Activated CD4-positive, alpha-beta T cell treated with anti-CD3 and anti-CD28 coated beads for 48 hours (primary cell): ENCODE data around the gene ISL2.
"Not testable (repeated sequence)": the region's sequence is repeated elsewhere in the genome, so short reads cannot be mapped to it uniquely, and the experiment has no call there.

Experiments
- DNase-seq: peaks from one replicate; pipeline ENCODE4 v3.0.0-alpha.2; 2020

ISL2 gene

DNA sequence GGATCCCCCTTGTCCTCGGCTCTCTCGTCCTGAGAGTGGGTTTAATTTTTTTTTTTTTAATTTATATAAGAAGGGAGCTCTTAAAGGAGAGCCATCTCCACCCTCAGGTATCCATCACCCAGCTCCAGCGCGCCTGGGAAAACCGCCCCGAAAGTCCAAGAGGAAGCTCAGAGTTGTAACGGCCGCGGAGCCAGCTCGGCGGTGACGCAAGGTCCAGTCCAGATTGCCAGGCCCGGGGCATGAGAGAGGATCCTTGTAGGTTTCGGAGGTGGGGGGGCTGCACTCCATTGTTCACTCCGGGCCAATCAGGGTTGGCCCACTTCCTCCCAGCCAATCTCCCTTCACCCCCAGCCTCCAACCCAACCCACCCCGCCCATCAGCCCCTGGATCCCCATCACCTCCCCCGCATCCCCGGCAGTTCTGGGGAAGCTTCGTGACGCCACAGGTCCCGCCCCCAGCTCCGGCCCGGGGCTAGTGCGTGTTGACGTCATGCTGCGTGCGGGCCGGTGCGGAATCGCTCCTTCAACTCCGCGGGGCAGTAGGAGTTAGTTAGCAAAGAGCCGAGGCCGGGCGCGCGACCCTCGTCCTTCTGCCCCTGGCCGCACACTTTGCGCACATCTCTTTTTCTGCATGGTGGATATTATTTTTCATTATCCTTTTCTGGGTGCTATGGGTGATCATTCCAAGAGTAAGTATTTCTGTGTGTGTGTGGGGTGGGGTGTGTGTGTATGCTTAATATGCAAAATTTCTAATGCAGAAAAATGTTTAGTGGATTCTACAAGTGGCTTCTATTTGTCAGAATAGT is at the start of gene ISL2:
Gene ISL2, plus strand, starts transcription at position 520 of the 805 bp plus-strand sequence. Its CDS starts 111 bp downstream, at position 631.
- peak; percentile 86 for DNase-seq

DNA sequence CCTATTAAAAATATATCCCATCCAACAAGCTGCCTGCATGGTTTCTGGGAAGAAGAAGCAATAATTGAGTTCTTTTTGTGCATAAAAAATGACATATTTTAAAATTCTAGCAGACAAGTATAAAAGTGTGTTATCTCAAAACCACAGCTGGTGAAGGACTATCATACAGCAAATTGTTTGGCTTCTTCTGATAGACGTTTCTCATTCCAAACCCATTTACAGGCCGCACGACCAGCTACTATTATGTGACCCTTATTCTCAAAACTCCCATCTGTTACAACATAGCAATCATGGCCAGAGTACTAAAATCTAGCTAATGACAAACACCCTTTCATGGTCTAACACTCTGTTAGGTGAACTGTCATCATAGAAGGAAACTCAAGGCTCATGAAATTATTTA is 47.0 kb upstream of the ISL2 start:
- DNase-seq, result no peak

DNA sequence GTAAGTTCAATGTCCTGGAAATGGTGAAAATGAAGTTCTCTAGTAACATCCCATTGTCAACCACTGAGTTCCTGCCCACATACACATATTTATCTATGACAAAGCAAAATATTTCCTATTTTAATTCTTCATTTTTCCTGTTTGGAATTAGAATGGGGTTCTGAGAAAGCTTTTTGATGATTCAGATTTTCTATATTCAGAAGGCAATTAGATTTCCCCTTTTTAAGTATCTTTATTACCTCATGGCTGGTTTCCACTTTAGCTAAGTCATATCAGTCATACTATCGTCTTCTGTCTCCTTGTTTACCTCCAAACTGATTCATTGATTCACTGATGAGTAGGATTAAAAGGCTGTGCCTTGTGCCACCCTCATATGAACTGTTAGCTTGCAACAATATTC is 43.2 kb upstream of the ISL2 start:
- DNase-seq, result no peak

DNA sequence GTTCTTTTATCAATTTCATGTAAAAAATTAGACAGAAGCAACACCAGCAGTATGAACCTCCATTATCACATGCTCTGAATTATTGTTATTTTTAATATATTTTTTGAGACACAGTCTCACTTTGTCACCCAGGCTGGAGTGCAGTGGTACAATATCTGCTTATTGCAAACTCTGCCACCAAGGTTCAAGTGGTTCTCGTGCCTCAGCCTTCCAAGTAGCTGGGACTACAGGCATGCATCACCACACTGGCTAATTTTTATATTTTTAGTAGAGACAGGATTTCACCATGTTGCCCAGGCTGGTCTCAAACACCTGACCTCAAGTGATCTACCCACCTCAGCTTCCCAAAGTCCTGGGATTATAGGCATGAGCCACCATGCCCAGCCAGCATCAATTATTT is 42.1 kb upstream of the ISL2 start:
- DNase-seq, result not testable (repeated sequence)

DNA sequence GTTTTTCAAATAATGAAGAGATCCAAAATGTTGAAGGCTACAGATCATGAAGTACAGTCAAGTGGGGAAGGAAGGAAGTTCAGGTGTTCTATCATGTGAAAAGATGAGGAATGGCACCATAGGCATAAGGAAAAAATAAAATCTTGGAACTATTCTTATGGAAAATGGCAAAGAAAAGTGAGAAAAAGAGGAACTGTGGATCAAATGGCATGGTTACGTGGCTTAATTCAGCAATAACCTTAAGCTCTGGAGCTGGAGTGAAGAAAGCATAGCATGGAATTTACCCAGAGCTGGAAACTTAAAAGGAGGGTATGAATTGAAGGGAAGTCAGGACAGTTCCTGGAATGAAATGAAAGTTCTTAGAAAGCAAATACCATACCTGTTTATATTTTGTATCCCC is 39.7 kb upstream of the ISL2 start:
- no peak for DNase-seq

DNA sequence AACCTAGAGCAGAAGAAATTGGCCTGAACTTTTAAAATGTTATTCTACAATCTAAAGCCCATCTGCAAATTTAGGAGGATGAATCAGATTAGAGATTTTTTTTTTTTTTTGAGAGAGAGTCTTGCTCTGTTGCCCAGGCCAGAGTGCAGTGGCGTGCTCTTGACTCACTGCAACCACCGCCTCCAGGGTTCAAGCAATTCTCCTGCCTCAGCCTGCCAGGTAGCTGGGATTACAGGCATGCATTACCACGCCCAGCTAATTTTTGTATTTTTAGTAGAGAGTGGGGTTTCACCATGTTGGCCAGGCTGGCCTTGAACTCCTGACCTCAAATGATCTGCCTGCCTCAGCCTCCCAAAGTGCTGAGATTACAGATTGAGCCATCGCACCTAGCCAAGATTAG is 38.6 kb upstream of the ISL2 start:
- DNase-seq, result not testable (repeated sequence)

DNA sequence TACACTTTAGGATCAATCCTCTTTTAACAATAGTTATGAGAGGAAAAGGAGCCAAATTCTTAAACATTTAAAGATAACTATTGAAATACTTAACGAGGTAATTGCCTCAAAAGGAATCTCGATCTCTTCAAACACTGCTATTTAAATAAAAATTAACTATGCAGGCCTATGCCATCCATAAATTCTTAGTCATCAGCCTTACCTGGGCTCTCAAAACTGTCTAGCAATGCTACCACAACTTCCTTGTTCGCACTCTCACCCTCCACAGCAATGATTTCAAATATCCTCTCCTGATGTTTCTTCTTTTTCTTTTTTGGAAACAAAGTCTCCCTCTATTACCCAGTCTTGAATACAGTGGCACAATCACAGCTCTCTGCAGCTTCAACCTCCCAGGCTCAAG is 37.6 kb upstream of the ISL2 start:
- no peak for DNase-seq

DNA sequence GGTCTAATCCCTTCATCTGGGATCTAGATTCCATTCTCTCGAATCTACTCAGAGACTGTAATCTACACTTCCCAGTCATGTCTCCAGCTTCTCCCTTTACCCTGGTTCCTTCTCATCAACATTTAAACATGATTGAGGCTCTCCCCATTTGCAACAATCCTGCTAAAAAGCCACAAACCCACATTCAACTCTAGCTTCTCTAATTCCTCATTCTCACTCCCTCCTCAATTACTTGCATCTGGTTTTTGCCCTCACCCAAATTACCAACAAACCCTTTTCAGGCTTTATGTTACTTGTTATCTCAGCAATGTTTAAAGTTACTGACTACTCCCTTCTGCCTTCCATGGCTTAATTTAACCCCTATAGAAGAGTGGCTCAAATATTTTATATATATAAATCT is 36.8 kb upstream of the ISL2 start:
- DNase-seq, result no peak

DNA sequence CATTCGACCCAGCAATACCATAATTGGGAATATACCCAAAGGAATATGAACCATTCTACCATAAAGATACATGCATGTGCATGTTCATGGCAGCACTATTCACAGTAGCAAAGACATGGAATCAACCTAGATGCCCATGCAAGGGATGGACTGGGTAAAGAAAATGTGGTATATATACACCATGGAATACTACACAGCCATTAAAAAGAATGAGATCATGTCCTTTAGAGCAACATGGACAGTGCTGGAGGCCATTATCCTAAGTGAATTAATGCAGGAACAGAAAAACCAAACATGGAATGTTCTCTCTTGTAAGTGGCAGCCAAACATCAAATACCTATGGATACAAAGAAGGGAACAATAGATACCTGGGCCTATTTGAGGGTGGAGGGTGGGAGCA is 32.7 kb upstream of the ISL2 start:
- no peak for DNase-seq

DNA sequence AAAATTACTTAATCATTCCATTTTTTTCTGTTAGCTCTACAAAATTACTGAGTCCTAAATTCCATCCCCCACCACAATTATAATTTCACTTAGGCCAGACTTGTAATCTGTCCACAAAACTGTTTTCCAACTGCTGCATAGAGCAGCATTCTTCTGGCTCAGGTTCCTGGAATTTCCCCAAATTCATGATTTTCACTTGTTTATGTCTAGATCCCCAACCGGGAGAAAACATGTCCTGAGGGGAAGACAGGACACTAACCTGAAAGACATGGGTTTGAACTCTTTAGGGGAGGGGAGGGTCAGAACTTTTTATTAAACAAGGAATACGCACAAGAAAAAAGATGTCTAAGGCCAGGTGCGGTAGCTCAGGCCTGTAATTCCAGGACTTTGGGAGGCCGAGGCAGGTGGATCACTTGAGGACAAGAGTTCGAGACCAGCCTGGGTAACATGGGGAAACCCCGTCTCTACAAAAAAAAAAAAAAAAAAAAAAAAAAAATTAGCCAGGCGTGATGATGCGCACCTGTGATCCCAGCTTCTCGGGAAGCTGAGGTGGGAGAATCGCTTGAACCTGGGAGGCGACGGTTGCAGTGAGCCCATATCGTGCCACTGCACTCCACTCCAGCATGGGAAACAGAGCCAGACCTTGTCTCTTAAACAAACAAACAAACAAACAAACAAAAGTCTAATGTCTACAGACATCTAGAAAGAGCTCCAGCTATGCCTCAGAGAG is 26.8 kb upstream of the ISL2 start:
- no peak for DNase-seq

DNA sequence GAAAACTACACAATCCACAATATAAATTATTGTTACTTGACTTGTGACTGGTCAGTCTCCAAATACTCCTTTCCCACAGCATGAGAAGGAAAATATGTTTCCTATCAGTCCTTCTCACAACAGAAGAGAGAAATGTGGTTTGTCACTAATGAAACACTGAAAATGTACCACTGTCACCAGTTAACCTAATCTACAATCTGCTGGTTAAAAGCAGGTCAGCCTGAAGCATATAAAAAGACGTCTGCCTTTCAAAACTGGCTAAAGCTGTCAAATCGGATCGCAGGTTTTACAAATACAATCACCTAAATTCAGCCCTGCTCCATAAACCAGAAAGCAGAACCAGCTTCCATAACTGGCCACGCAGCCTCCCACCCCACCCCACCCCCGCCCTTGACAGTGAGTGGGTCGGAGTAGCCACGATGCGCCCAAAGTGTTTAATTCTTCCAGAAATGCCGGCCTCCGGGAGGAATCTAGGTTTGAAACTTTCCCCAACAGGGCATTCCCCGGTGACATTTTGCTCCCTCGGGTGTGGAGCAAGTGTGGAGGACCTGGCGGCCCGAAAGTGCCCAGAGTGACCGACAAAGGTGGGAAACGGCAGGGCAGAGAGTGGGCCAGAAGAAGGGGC is 26.0 kb upstream of the ISL2 start:
- DNase-seq, result peak; percentile 29

DNA sequence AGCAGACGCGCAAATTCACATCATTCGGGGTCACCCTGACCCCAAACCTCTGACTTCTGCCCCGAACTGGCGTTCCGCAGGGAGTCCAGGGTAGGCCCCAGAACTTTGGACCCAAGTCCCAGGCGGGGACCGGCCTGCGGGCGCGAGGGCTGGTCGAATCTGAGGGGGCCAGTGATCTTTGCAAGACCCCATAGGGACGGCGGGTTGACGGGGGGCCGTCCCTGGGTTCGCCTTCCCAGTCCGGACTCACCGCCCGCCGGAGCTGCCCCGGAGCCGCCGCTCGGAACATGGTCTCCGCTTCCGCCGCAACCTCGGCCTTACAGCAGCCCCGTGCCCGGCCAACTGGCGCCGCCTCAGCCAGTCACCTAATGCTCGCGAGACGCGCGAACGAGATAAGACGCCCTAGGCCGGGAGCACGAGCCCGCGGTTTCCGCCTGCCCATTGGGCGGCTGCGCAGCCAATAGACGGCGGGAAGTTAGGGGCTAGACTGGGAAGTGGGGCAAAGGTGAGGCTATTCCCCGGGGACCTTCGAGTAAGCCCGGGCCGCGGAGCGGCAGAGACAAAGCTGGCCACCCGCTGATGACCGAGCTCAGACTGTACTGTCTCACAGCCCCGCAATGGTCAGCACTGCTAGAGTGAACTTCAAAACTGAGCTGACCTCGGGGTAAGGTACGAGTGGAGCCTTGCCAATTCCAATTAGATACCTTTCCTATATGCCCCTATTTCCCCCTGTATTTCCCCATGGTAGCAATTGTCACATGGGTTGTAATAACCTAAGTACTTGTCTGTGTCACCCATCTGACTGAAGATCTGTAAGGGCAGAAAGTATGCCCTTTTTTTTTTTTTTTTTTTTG is 25.2 kb upstream of the ISL2 start, which contains the start of gene ETFA:
Gene ETFA, minus strand, starts transcription at position 370 of the 854 bp plus-strand sequence. Its CDS starts 81 bp downstream, at position 289.
- peak; percentile 97 for DNase-seq

DNA sequence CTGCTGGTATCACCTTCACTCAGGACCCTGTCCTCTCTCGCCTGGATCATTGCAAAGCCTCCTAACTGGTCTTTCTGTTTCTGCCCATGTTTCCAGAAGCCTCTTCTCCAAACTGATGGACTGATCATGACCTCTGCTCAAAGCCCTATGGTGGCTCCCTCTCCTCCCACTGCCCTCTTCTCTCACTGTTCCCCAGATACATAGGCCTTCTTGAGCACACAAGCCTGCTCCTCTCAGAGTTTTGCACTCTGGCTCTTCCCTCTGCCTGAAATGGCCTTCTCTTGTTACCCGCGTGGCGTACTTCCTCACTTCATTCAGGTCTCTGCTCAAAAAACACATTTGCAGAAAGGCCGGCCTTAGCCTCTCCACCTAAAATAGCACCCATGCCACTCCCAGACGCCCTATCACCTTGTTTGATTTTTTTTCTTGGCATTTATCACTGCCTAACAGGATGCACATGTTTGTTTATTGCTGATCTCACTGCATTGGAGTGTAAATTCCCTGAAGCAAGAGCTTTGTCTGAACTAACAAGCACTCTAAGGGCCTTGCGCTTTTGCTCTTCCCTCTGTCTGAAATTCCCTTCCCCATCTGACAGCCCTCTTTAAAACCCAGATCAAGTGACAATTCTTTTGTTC is 23.9 kb upstream of the ISL2 start:
- DNase-seq, result no peak

DNA sequence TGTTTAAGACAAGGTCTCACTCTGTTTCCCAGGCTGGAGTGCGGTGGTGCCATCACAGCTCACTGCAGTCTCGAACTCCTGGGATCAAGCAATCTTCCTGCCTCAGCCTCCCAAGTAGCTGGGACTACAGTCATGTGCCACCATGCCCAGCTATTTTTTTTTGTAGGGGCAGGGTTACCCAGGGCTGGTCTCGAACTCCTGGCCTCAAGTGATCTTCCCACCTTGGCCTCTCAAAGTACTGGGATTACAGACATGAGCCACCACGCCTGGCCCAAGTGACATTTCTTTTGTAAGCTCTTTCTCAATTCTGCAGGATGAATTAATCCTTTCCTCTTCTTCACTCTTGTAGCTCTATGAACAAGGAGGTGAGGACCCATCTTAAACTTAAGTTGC is 23.4 kb upstream of the ISL2 start:
- not testable (repeated sequence) for DNase-seq

DNA sequence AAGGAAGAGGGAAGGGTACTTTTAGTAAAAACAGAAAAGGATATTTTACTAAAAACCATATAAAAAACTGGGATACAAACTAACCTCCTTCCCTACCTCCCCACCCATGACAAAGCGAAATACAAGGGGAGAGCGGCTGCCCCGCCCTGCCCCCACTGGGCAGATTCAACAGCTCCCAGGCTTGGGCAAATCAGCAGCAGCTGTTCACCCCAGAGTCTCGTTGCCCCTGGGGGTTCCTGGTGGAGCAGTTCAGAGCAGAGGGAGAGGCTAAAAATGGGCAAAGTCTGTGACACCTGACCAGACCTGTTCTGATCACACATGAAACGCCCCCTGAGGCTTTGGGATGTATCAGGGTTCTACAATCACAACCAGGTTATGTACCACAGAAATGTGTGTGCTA is 22.8 kb upstream of the ISL2 start:
- no peak for DNase-seq

DNA sequence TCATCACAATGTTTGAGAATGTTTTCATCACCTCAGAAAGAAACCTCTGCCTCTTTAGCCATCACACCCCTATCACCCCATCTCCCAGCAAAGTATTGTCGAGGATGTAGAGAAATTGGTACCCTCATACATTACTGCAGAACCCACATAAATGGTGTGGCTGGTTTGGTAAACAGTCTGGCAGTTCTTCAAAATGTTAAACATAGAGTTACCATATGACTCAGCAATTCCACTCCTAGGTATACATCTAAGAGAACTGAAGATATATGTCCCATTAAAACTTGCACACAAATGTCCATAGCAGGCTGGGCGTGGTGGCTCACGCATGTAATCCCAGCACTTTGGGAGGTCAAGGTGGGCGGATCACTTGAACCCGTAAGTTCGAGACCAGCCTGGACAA is 16.6 kb upstream of the ISL2 start:
- no peak for DNase-seq

DNA sequence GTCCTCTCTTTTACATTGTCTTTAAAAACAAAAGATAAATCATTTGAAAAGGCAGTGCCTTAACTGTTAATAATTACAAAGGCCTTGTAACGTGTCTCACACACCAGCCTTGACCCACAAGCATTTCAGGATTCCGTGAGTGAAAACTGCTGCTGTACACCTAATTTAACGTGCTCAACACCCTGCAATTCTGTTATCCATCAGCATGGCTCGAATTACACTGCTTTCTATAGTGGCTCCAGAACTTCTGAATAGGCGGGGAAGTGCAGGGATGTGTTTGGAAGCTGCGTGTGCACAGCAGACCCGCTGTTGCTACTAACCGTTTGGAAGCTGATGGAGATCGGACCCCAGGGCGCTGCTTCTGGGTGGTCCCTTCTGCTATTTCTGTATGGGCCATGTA is 15.4 kb upstream of the ISL2 start:
- DNase-seq, result no peak

DNA sequence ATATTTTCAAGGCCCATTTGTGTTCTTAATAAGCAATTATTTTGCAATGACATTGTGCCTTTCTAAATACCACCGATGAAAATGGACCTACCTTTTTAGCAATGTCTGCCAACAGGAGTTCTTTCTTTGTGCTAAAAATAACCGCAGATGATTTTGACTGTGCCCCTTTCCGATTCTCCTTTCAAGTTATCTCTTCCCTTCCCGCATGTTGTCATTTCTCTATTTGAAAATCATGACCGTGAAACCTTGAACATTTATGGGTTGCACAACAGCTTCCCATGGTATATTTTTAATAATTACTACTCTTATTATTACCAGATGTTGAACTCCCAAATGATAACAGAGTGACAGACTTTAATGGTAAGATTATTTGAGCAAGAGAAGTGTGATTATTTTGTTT is 15.0 kb upstream of the ISL2 start:
- no peak for DNase-seq

DNA sequence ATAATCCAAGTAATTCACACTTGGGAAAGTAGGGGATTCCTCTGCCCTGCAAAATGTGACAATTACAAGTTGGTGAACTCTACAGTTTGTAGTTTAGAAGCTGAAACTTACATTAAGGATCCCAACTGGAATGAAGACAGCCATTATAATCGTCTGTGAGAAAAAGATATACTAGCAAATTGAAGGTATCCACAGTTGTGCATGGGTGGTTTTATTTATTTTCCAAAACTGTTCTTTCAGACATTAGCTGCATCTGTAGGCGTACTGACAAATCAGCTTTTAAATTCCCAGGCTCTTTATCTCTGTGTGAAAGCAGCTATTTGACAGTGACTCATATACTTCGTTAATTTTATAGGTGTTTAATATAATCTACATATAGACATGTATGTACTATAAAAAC is 12.5 kb upstream of the ISL2 start:
- no peak for DNase-seq

DNA sequence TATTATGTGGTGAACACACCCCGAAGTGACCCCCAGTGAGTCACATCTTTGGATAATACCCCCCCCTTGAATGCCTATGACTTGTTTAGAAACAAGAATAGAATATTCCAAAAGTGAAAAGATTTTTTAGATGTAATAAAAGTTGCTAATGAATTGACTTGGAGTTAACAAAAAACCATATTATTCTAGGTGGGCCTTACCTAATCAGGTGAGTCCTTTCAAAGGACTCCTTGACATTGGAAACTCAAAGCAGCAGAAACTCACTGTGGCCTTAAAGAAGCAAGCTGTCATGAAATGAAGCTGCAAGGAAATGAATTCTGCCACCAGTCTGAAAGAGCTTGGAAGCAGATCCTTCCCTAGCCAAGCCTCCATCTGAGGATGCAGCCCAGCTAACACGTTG is 10.9 kb upstream of the ISL2 start:
- DNase-seq, result no peak

DNA sequence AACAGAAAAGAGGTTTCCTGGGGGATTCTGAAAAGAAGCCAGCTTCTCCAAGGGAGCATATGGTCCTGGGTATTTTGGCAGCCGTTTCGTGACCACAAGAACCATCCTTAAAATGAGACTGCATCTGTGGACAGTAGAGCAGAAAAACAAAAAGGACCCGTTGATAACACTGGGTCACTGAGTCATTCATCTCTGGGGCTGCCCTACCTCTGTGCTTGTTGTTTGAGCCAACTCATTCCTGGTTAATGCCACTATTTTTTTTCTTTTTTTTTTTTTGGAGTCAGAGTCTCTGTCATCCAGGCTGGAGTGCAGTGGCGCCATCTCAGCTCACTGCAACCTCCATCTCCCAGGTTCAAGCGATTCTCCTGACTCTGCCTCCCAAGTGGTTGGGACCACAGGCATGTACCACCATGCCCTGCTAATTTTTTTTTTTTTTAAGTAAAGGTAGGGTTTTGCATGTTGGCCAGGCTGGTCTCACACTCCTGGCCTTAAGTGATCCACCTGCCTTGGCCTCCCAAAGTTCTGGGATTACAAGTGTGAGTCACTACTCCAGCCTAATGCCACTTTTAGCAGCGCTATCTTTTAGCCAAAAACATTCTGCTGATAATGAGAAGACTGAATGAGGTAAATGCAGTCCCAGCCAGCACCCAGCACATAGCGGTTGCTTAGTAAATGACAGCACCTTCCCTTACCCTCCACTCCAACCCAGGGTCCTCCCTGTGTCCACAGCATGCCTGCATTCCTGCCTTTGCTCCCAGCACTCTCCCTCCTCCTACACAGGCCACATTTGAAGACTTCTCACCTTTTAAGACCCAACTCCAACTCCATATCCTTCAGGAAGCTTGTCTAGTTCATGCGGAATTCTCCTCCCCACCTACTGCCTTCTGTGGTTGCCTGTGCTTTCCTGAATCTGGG is 9.1 kb upstream of the ISL2 start:
- no peak for DNase-seq
